Transverse colon (tissue), 4 donors: ENCODE measurements around the gene ARHGAP10. TPM values are rescaled to one million over a fixed set of nuclear protein-coding genes. Genes with fewer than 3 reads are reported as not detected.

Experiments used
- DNase-seq: peaks from one replicate; pipeline ENCODE4 v3.0.0-alpha.2; 2019
- H3K27ac ChIP-seq, 4 donors: fragments of 200-600 bp; sonication (generic); 2 replicates each; pipeline ENCODE4 v1.5.1; 2016 to 2018; ENCODE audit warnings: inconsistent platforms in 4 of 4
- H3K27me3 ChIP-seq: fragments of 200-600 bp; sonication (generic); 2 replicates; pipeline ENCODE4 v1.5.1; 2017; ENCODE audit warnings: inconsistent platforms
- H3K36me3 ChIP-seq, 4 donors: fragments of 200-600 bp; sonication (generic); 2 replicates each; pipeline ENCODE4 v1.5.1; 2017 to 2019; ENCODE audit warnings: inconsistent platforms in 4 of 4
- H3K4me1 ChIP-seq, 4 donors: fragments of 200-600 bp; sonication (generic); 2 replicates each; pipeline ENCODE4 v1.5.1; 2017 to 2020; ENCODE audit warnings: inconsistent platforms in 4 of 4
- H3K4me3 ChIP-seq, 4 donors: fragments of 200-600 bp; sonication (generic); 1 replicate in 1 of 4; 2 replicates in 3 of 4; pipeline versions ENCODE4 v1.5.1 to v1.6.1; 2017 to 2019; ENCODE audit warnings: inconsistent platforms in 4 of 4
- H3K9me3 ChIP-seq, 2 donors: fragments of 200-600 bp; sonication (generic); 2 replicates each; pipeline ENCODE4 v1.5.1; 2017 to 2019; ENCODE audit warnings: inconsistent platforms in 2 of 2
- CTCF ChIP-seq, 5 experiments: fragments of 200-600 bp in 3 of 5; fragments of 450-650 bp in 2 of 5; sonication (generic) in 3 of 5; IDR thresholded peaks; 1 replicate in 2 of 5; 2 replicates in 3 of 5; pipeline ENCODE4 v1.5.1; 2016 to 2017; ENCODE audit warnings: antibody characterized with exemption in 5 of 5, inconsistent platforms in 3 of 5, mild to moderate bottlenecking in 2 of 5, moderate library complexity in 1 of 5
- EP300 ChIP-seq: sonication (generic); formaldehyde crosslinking; IDR thresholded peaks from one replicate; pipeline ENCODE4 v1.6.1; 2017; ENCODE audit warnings: antibody characterized with exemption, low read depth
- POLR2A ChIP-seq: fragments of 450-650 bp; IDR thresholded peaks from one replicate; pipeline ENCODE4 v1.6.1; 2016; ENCODE audit warnings: antibody characterized with exemption, mild to moderate bottlenecking, moderate library complexity
- POLR2AphosphoS5 ChIP-seq, 3 donors: sonication (generic); formaldehyde crosslinking; IDR thresholded peaks; one replicate each; pipeline ENCODE4 v1.6.1; 2016; ENCODE audit warnings: antibody characterized with exemption in 3 of 3
- WGBS, 2 donors: methylation state at CpG; one replicate each; pipeline ENCODE4 v1.1.5; 2018; ENCODE audit warnings: low coverage in 1 of 2; 5-methylcytosine and 5-hydroxymethylcytosine counted together
- in situ Hi-C, 4 donors: fragments of 200-750 bp; cut with MboI; loops; one replicate each; pipeline versions ENCODE4 v1.15.0 to v1.15.1; 2017; ENCODE audit warnings: low sequenced_read_pairs in 3 of 4, low pct_ligation_motif_present in 1 of 4, low pct_unique_long_range_greater_than_20kb in 1 of 4
- intact Hi-C: fragments of 100-400 bp; cut with DNase I; formaldehyde crosslinking; loops from one replicate; pipeline ENCODE4 v1.15.1; 2023; ENCODE audit warnings: low total_unique reads
- total RNA-seq, 4 donors: library from RNA; depleted of rRNA; stranded (reverse); fragments of >200 nt; gene quantifications; one replicate each; pipeline ENCODE4 v1.1.0, GENCODE V29; 2016

Gene ARHGAP10
- total RNA-seq, 4 donors from 2014 or later: 14.7 to 27.3 (median 22.9) TPM

GRCh38 chr4:147769386-147769785, 37.5 kb downstream of the ARHGAP10 start:
- H3K36me3 ChIP-seq: no peaks in the 10 kb centered on the region
- no peak overlapping the region for H3K4me3 ChIP-seq
- peaks cover 31% of the 10 kb centered on the region for H3K27me3 ChIP-seq
- WGBS, 2 donors: 56 to 65% methylated on average over 4 of the region's 4 CpGs
- intact Hi-C loops: no loop called here
- in situ Hi-C loops: no loop called here
- DNase-seq: no peak
- peaks cover 0 to 39% (median 25%) of the 10 kb centered on the region in 4 donors for H3K4me1 ChIP-seq
- TF ChIP-seq POLR2A (no peak), CTCF (IDR thresholded peaks at IDR 0.05) (no peak), EP300 (no peak), POLR2AphosphoS5 (IDR thresholded peaks at IDR 0.05) (no peak)
- H3K9me3 ChIP-seq: no peaks in the 10 kb centered on the region
- H3K27ac ChIP-seq: no peak overlapping the region

GRCh38 chr4:147770831-147771230, 38.9 kb downstream of the ARHGAP10 start:
- DNase-seq: no peak
- H3K9me3 ChIP-seq: no peaks in the 10 kb centered on the region
- no peak for TF ChIP-seq EP300
- TF ChIP-seq CTCF (IDR thresholded peaks at IDR 0.05): no peak
- TF ChIP-seq POLR2AphosphoS5 (IDR thresholded peaks at IDR 0.05): no peak
- no peak for TF ChIP-seq POLR2A
- H3K4me3 ChIP-seq: no peak overlapping the region
- intact Hi-C loops: no loop called here
- in situ Hi-C loops: no loop called here
- peaks cover 0 to 35% (median 25%) of the 10 kb centered on the region in 4 donors for H3K4me1 ChIP-seq
- peak overlapping the region in 2 of 4 donors; percentile 5 to 19 for H3K27ac ChIP-seq
- no peaks in the 10 kb centered on the region for H3K36me3 ChIP-seq
- H3K27me3 ChIP-seq: peaks cover 31% of the 10 kb centered on the region
- 80 to 81% methylated on average over 1 to 2 of the region's 2 CpGs for WGBS, 2 donors

- H3K4me3 ChIP-seq: no peak overlapping the region
- no peak for TF ChIP-seq CTCF (IDR thresholded peaks at IDR 0.05)
- intact Hi-C loops (no loop called here), in situ Hi-C loops (no loop called here)
- H3K27ac ChIP-seq: peak overlapping the region; percentile 56 to 72 (median 61)
- H3K4me1 ChIP-seq: peaks cover 0 to 35% (median 28%) of the 10 kb centered on the region in 4 donors
- H3K36me3 ChIP-seq: no peaks in the 10 kb centered on the region
- peaks cover 31% of the 10 kb centered on the region for H3K27me3 ChIP-seq
- DNase-seq: no peak
- WGBS, 2 donors: 32 to 56% methylated on average over 5 to 8 of the region's 8 CpGs
- H3K9me3 ChIP-seq: no peaks in the 10 kb centered on the region
These were observed 40.2 kb downstream of the ARHGAP10 start for GRCh38 chr4:147772056-147772455.

- H3K9me3 ChIP-seq: no peaks in the 10 kb centered on the region
- in situ Hi-C loops: no loop called here
These were observed 40.6 kb downstream of the ARHGAP10 start for GRCh38 chr4:147772459-147772969.

More at GRCh38 chr4:147772459-147772969, 40.6 kb downstream of the ARHGAP10 start:
- Histone ChIP-seq H3K27me3 (peaks cover 31% of the 10 kb centered on the region), H3K36me3 (no peaks in the 10 kb centered on the region), H3K4me1 (peaks cover 0 to 31% (median 26%) of the 10 kb centered on the region in 4 donors), H3K4me3 (no peak overlapping the region), H3K27ac (peak overlapping the region; percentile 56 to 72 (median 61))
- no peak for DNase-seq
- TF ChIP-seq CTCF (IDR thresholded peaks at IDR 0.05) (no peak), EP300 (no peak), POLR2AphosphoS5 (IDR thresholded peaks at IDR 0.05) (no peak), POLR2A (no peak)
- 36 to 44% methylated on average over 5 of the region's 5 CpGs for WGBS, 2 donors
- intact Hi-C loops: no loop called here
